Ascending aorta (tissue), 2 donors: Measurements from ENCODE around the gene DUSP1. TPM values are rescaled to one million over a fixed set of nuclear protein-coding genes. Genes with fewer than 3 reads are reported as not detected.

Source experiments
- DNase-seq, 2 donors: peaks; one replicate each; pipeline ENCODE4 v3.0.0-alpha.2; 2019; ENCODE audit warnings: low spot score in 2 of 2
- H3K27ac ChIP-seq, 2 donors: fragments of 200-600 bp; sonication (generic); one replicate each; pipeline ENCODE4 v1.5.1; 2016 to 2017; ENCODE audit warnings: mild to moderate bottlenecking in 1 of 2
- H3K27me3 ChIP-seq: fragments of 200-600 bp; sonication (generic); one replicate; pipeline ENCODE4 v1.5.1; 2017
- H3K36me3 ChIP-seq, 2 donors: fragments of 200-600 bp; sonication (generic); one replicate each; pipeline ENCODE4 v1.5.1; 2016
- H3K4me1 ChIP-seq, 2 donors: fragments of 200-600 bp; sonication (generic); one replicate each; pipeline ENCODE4 v1.5.1; 2016 to 2017; ENCODE audit warnings: mild to moderate bottlenecking in 1 of 2
- H3K4me3 ChIP-seq, 2 donors: fragments of 200-600 bp; sonication (generic); one replicate each; pipeline ENCODE4 v1.5.1; 2016 to 2017; ENCODE audit warnings: mild to moderate bottlenecking in 1 of 2
- H3K9me3 ChIP-seq, 2 donors: fragments of 200-600 bp; sonication (generic); one replicate each; pipeline ENCODE4 v1.5.1; 2016
- CTCF ChIP-seq, 3 experiments: fragments of 200-600 bp in 2 of 3; fragments of 450-650 bp in 1 of 3; sonication (generic) in 2 of 3; IDR thresholded peaks; one replicate each; pipeline ENCODE4 v1.5.1; 2016 to 2019; ENCODE audit warnings: antibody characterized with exemption in 3 of 3, mild to moderate bottlenecking in 1 of 3, moderate library complexity in 1 of 3
- intact Hi-C: fragments of 100-400 bp; cut with DNase I; formaldehyde crosslinking; loops from one replicate; pipeline ENCODE4 v1.15.1; 2023
- total RNA-seq: library from RNA; depleted of rRNA; stranded (reverse); fragments of >200 nt; gene quantifications from one replicate; pipeline ENCODE4 v1.1.0, GENCODE V29; 2016

Gene DUSP1
- total RNA-seq, 1 donor from 2014 or later, result 3,919 TPM

- TF ChIP-seq CTCF (IDR thresholded peaks at IDR 0.05), result no peak
- peaks cover 21 to 22% of the 10 kb centered on the region in 2 donors for H3K36me3 ChIP-seq
- intact Hi-C loops, result loop anchor here (2.0 to 5.0 kb wide), 3 partner anchors 61 to 159 kb away; partner anchors contain the start of gene ERGIC1
- no peaks in the 10 kb centered on the region for H3K27me3 ChIP-seq
- H3K4me1 ChIP-seq, result peaks cover 13 to 48% of the 10 kb centered on the region in 2 donors
- no peak overlapping the region for H3K4me3 ChIP-seq
- H3K27ac ChIP-seq, result peak overlapping the region; percentile 97 to 100
- H3K9me3 ChIP-seq, result no peaks in the 10 kb centered on the region
- no peak for DNase-seq
These were observed 2.8 kb upstream of the DUSP1 start for GRCh38 chr5:172773481-172774469.

GRCh38 chr5:172772112-172772906 is 1.3 kb upstream of the DUSP1 start:
- peak; percentile 90 to 98 for DNase-seq
- peak in 2 of 3 experiments; percentile 76 to 80 for TF ChIP-seq CTCF (IDR thresholded peaks at IDR 0.05)

GRCh38 chr5:172771439-172772111 is 580 bp upstream of the DUSP1 start:
- DNase-seq, result no peak
- no peak for TF ChIP-seq CTCF (IDR thresholded peaks at IDR 0.05)
- no peaks in the 10 kb centered on the region for H3K27me3 ChIP-seq
- peak overlapping the region; percentile 64 to 88 for H3K4me3 ChIP-seq
- intact Hi-C loops, result loop anchor here (1.0 to 5.0 kb wide), 5 partner anchors 24 to 161 kb away; partner anchors contain the start of gene ERGIC1
- peak overlapping the region; percentile 97 to 100 for H3K27ac ChIP-seq
- peaks cover 36 to 39% of the 10 kb centered on the region in 2 donors for H3K36me3 ChIP-seq
- H3K4me1 ChIP-seq, result peaks cover 13 to 32% of the 10 kb centered on the region in 2 donors
- H3K9me3 ChIP-seq, result no peaks in the 10 kb centered on the region

More at GRCh38 chr5:172772112-172772906, 1.3 kb upstream of the DUSP1 start:
- Histone ChIP-seq H3K27me3 (no peaks in the 10 kb centered on the region), H3K4me1 (peaks cover 13 to 38% of the 10 kb centered on the region in 2 donors), H3K36me3 (peaks cover 36 to 37% of the 10 kb centered on the region in 2 donors), H3K27ac (peak overlapping the region; percentile 97 to 100), H3K9me3 (no peaks in the 10 kb centered on the region), H3K4me3 (peak overlapping the region; percentile 64 to 88)
- intact Hi-C loops, result loop anchor here (1.0 to 5.0 kb wide), 5 partner anchors 23 to 160 kb away; partner anchors contain the start of gene ERGIC1

GRCh38 chr5:172770374-172770674 is 671 bp downstream of the DUSP1 start:
- DNase-seq, result peak in 1 of 2 donors; percentile 70
- Histone ChIP-seq H3K27me3 (no peaks in the 10 kb centered on the region), H3K36me3 (peaks cover 36 to 39% of the 10 kb centered on the region in 2 donors), H3K4me1 (peaks cover 13 to 30% of the 10 kb centered on the region in 2 donors), H3K9me3 (no peaks in the 10 kb centered on the region), H3K27ac (peak overlapping the region; percentile 97 to 100), H3K4me3 (peak overlapping the region; percentile 88 to 89)
- no peak for TF ChIP-seq CTCF (IDR thresholded peaks at IDR 0.05)
- intact Hi-C loops, result loop anchor here (5.0 kb wide), 1 partner anchor 162 kb away; no protein-coding TSS in a partner anchor
